SH-SY5Y (cell line): ENCODE measurements around the gene DPP10.

Source experiments
- GATA2 ChIP-seq: IDR thresholded peaks from 2 replicates; pipeline ENCODE4 v1.6.1; 2011; ENCODE audit warnings: mild to moderate bottlenecking, low read depth, low read length
- GATA3 ChIP-seq: IDR thresholded peaks from 2 replicates; pipeline ENCODE4 v1.6.1; 2011; ENCODE audit warnings: low read depth, mild to moderate bottlenecking, low read length, moderate library complexity

DNA sequence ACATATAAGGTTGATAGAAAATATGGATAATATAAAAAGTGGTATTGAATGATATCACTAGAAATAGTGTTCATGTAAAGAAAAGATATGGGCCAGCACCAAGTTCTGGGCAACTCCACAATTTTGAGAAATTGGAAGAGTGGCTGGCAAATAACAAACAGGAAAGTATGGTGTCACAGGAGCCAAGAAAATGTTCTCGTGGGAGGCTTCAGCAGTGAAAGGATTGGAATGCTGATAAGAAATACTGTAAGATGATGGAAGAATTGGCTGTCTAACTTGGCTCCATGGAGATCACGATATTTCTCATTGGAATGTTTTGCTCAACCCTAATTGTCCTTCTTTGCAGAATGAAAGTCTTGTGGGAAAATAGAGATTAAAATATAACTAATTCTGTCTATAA, 856.8 kb downstream of the DPP10 start:
- TF ChIP-seq GATA2 (no peak), GATA3 (no peak)
